Retinal pigment epithelial cell (primary cell): ENCODE measurements around the gene NHLRC4.

Source experiments
- DNase-seq: peaks from one replicate; pipeline ENCODE4 v3.0.0-alpha.2; 2010; ENCODE audit warnings: low read depth
- H3K4me3 ChIP-seq: 2 replicates; pipeline ENCODE4 v1.5.1; 2011; ENCODE audit warnings: mild to moderate bottlenecking, low read length, control low read depth, moderate library complexity
- TF ChIP-seq, protein P1 (sequence below): conservative IDR thresholded peaks from 2 replicates; pipeline ENCODE4 v1.5.1; 2011; ENCODE audit warnings: low read depth, low read length, control low read depth, inconsistent platforms

Gene NHLRC4

DNA sequence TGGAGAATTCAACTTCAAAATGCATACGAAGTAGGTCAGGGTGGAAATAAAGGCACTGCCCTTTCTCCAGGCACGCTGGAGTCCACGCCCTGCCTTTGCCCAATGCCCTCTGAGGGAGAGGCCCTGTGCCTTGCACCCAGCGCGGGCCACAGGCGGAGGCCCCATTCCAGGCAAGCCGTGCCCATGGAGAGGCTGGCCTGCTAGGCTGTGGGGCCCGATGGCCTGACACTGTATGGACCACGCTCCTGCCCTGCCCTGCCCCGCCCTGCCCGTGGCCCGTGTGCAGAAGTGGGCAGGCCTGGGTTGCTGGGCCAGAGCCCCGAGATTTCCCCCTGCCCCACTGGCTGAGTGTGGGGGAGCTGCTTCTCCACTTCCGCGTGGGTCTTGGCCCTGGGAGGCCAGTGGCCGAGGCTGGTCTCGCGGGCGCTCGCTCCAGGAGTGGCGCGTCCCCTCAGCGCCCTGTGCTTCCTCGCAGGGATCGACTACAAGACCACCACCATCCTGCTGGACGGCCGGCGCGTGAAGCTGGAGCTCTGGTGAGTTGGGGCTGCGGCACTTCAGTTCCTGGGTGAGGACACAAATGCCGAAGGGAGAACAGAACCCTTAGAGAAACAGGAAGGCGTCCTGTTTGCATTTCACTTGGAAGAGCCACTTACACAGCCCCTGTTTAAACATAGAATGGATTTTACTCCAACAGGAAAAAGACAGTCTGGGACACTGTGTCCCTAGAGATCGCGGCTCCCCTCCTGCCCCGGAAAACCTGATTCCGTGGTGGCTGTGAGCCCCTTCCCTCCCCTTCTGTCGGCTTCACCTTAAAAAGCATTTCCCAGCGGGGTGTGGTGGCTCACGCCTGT is 50.2 kb downstream of the NHLRC4 start:
- H3K4me3 ChIP-seq = no peak overlapping the region
- DNase-seq = no peak
- TF ChIP-seq, protein P1, sequence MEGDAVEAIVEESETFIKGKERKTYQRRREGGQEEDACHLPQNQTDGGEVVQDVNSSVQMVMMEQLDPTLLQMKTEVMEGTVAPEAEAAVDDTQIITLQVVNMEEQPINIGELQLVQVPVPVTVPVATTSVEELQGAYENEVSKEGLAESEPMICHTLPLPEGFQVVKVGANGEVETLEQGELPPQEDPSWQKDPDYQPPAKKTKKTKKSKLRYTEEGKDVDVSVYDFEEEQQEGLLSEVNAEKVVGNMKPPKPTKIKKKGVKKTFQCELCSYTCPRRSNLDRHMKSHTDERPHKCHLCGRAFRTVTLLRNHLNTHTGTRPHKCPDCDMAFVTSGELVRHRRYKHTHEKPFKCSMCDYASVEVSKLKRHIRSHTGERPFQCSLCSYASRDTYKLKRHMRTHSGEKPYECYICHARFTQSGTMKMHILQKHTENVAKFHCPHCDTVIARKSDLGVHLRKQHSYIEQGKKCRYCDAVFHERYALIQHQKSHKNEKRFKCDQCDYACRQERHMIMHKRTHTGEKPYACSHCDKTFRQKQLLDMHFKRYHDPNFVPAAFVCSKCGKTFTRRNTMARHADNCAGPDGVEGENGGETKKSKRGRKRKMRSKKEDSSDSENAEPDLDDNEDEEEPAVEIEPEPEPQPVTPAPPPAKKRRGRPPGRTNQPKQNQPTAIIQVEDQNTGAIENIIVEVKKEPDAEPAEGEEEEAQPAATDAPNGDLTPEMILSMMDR = no peak

DNA sequence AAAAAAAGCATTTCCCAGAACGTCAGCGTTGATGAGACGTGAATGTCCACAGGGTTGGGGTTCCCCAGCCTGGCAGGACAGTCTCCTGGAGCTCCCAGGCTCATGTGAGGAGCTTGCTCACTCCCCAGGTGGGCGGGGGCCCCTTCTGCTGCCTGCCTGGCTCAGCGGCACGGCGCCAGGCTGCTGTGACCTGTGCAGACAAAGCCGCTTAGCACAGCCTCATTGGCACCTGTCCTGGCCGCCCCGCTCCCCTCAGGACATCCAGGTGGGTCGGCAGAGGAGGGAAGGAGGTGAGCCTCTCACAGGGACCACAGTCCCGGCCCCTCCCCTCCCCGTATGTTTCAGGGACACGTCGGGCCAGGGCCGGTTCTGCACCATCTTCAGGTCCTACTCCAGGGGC is 51.0 kb downstream of the NHLRC4 start:
- TF ChIP-seq, protein P1 = no peak
- no peak for DNase-seq

More for the DNA sequence above, 51.0 kb downstream of the NHLRC4 start:
- no peak overlapping the region for H3K4me3 ChIP-seq
